GM19035 (cell line): Measurements from ENCODE around the gene HBEGF.

Source experiments
- ATAC-seq: cut with Tn5 transposase; IDR thresholded peaks from one replicate; pipeline ENCODE4 v1.9.1; 2021; ENCODE audit not compliant: unreplicated experiment

The HBEGF gene

DNA sequence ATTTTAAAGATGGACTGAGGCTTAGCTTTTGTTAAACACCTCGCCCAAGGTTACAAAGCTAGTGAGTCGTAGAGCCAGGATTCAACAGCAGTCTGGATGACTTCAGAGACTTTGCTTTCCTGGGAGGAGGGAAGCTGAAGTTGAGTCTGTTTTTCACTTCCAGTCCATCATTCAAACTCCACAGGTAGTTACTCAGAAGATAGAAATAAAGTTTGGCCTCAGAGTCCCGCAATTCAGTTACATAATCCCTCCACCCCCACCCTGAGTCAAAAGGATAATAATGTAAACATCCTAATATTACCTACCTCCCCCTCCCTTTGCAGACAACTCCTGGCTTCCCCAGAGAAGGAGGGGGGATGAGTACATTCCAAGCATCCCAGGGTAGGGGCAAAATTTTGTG, 8.1 kb downstream of the HBEGF start:
- ATAC-seq, result no peak

DNA sequence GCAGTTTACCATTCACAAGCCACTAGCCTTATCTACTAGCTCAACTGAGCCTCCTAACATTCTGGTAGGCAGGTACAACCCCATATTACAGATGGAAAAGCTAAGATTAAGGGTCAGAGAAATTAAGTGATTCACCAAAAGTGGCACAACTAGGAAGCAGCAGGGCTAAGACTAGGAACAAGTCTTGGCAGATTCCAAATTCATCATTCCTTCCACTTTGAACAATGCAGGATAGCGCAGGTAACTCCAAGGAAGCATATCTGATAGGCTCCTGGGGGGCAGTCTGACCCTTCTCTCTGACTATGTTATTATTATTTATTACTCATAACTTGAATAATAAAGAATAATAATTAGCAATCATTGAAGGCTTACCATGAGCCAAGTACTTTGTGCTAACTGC, 8.5 kb downstream of the HBEGF start:
- ATAC-seq, result no peak

DNA sequence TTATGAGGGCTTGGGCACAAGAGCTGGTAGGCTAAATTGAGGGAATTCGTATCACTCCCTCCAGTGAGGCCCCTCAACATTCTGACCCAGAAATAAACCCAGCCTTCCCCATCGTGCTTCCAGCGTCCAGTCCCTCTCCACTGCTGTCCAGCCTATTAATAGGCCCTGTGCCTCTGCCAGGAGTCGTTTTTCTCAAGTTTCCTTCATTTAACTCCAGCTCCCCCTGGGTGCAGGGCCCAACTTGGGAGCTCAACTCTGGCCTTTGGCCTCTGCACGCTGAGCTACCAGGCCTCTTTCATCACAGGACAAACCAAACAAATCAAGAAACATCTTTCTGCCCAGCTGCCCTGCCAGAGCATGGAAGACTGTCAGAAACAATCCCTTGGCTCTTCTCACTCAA, 10.0 kb downstream of the HBEGF start:
- no peak for ATAC-seq

DNA sequence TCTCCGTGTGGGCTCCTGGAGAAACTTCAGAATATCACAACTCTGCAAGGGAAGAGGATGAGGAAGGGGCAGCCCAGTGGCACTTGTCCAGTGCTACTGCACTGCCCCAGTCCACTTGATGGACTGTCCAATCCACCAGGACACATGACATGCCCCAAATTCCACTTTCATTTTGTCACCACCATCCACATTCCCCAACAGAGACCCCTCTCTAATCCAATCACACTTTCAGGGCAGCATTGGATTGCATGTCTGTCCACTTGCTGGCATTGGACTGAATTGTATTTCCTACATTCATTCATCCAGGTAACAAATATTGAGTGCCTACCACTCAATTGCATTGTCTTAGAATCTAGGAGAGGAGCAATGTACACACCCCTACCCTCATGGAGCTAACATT, 14.8 kb downstream of the HBEGF start:
- no peak for ATAC-seq

- no peak for ATAC-seq
These were observed 16.5 kb downstream of the HBEGF start for GRCh38 chr5:140329739-140330481.

GRCh38 chr5:140328036-140328764, 18.2 kb downstream of the HBEGF start:
- no peak for ATAC-seq

GRCh38 chr5:140327589-140327988, 18.8 kb downstream of the HBEGF start:
- no peak for ATAC-seq

DNA sequence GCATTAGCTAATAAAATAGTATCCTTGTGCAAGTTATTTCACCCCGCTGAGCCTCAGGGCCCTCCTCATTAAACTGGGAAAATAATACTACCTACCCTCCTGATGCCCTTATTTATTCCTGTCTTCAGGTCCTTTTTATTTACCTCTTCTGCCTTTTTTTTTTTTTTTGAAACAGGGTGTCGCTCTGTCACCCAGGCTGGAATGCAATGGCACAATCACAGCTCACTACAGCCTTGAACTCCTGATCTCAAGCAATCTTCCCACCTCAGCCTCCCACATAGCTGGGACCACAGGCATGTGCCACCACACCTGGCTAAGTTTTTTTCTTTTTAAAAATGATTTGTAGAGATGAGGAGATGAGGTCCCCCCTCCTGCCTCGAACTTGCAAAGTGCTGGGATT, 20.9 kb downstream of the HBEGF start:
- no peak for ATAC-seq

DNA sequence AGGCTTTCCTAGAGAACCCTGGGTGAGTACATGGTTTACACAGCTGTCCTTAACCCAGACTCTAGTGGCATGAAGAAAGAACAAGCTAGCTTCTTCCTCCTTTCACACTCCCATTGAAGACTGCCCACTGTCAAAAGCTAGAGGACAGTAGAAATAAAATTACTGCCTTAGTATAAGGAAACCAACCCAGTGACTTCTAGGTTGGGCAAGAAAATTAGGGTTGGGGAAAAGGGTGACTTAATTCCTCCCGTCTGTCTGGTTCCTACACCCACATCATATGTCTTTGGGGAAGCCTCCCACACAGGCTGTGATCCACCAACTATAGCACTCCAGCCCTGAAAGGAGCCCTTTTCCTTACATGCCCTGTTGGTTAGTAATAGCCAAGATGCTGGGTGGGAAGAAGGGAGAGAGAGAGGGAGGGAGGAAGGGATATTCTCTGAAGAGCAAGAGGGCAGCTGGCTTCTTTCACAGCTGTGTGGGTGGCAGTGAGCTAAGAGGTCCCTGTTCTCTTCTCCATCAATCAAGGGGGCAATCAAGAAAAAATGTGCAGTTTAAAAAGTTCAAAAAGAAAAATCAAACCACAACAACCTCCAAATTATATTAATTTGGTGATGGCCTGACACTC, 21.7 kb downstream of the HBEGF start:
- no peak for ATAC-seq

- ATAC-seq, result no peak
These were observed 22.3 kb downstream of the HBEGF start for GRCh38 chr5:140324041-140324600.

DNA sequence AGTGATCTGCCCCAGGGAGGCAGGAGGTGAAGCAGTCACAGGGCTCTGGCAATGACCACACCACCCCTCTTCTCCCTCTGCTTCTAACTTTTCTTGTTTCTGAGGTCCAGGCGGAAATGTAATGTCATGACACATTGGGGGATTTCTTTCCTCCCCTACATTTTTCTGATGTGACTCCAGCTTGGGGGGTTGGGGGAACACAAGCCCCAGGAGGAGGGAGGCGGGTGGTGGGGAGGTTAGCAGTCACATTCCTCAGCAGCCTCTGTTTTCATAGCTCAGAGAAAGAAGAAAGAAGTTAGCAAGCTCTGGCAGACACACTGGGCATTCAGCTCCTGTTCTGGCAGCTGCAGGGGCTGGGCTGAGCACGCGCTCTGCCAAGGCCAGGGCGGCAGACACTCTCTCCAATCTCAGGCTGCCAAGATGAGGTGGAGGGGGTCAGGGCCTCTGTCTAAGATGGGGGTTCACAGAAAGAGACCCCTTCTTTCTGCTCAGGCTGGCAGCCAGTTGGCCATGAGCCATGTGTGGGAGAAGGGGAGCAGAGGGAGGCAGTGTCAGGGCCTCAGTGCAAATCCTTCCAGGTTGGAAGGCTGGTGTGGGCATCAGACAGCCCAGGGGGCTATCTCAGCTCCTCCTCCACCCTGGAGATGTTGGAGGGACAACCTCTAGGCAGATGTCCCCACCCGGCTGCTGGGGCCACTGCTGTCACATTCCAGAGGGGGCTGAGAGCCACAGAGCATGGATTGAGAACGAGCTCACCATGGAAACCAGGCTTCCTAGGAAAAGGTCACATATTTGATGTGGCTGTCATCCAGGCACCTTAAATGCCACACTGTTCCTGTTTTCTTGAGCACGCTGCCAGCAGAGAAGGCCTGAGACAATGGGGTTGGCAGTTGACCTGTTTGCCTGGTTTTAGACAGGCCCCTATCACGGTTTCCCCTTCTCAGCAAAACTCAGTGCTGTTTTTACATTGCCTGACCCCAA, 23.4 kb downstream of the HBEGF start:
- ATAC-seq, result no peak

GRCh38 chr5:140321796-140322195, 24.6 kb downstream of the HBEGF start:
- no peak for ATAC-seq

DNA sequence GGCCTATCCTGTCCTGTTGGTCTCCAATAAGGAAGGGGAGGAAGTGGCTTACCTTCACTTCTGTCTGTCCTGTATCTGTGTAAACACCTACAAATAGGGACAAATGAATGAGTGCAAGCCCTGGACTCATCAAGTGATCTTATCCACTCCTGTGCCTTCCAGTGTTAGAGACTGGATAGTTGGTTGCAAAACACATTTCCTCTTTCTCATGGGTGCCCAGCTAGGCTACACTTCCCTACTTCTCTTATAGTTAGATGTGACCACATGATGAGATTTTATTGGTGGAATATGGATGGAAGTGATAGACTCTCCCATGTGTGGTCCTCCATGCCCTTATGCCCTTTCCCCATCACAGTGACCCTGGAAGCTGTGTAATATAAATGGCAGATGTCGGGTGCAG, 26.6 kb downstream of the HBEGF start:
- ATAC-seq, result no peak

- no peak for ATAC-seq
These were observed 27.6 kb downstream of the HBEGF start for GRCh38 chr5:140318792-140319191.

GRCh38 chr5:140317859-140318258, 28.5 kb downstream of the HBEGF start:
- no peak for ATAC-seq

- ATAC-seq, result no peak
These were observed 33.6 kb downstream of the HBEGF start for GRCh38 chr5:140312791-140313189.

DNA sequence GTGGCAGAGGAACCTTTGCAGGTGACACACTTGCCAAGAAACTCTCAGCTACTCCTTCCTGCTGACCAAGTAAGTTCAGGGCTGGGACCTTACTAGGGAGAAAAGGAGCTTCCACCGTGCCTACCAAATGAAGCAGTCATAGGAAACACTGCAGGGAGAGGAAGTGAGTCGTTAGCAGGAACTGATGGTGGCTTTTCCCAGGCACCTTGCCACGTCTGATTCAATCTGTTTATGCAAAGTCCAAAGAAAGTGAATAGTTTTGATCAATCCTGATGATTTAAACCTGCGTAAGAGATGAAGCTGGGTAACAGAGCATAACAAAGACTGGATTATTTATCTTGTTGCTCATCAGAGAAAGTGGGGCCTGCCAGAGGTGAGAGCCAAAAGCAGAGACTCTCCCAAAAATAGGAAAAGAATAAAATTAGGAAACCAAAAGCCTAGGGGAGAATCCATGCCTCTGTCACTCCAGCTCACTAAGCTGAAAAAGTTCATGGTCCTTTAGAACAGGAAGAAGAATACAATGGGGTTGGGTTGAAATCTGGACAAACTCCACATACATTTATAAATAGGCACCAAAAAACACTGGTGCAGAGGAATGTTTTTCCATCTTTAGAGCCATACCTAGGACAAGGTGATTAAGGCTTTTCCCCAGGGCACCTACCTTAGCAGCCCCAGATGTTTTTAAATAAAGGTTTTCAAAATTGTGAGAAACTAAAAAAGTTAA, 34.2 kb downstream of the HBEGF start:
- no peak for ATAC-seq

- ATAC-seq, result no peak
These were observed 35.4 kb downstream of the HBEGF start for GRCh38 chr5:140311011-140311467.

DNA sequence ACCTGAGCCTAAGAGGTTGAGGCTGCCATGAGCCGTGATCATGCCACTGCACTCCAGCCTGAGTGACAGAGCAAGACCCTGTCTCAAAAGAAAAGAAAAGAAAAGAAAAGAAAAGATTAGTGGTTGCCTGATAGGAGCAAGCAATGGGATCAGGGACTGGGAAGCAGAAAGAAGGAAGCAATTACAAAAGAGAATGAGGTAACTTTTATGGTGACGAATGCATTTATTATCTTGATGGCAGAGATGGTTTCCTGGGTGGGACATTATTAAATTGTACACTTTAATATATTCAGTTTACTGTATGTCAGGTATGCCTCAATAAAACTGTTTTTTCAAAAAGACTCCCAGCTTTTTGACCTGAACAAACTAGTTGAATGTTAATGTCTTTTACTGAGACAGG, 36.0 kb downstream of the HBEGF start:
- no peak for ATAC-seq

GRCh38 chr5:140309706-140310249, 36.6 kb downstream of the HBEGF start:
- ATAC-seq, result no peak
